Measurements from ENCODE around the gene KIF26B. TPM values are rescaled to one million over a fixed set of nuclear protein-coding genes. Genes with fewer than 3 reads are reported as not detected.

KIF26B gene
- total and polyA plus RNA-seq, 2 of the 4 experiments (the other 2 are of a cell fraction) = 0.53 to 0.54 TPM

- Histone ChIP-seq H3K4me1 (ENCODE audit: control insufficient read depth, insufficient read depth, low read length) (peaks cover 5% of the 10 kb centered on the region), H2BK120ac (ENCODE audit: low read depth, low read length) (no peak overlapping the region), H4K5ac (ENCODE audit: low read depth, low read length) (no peak overlapping the region), H2AK9ac (replicated peaks; ENCODE audit: low read depth, low read length, poor library complexity) (no peak overlapping the region), H2BK15ac (ENCODE audit: low read depth, low read length) (no peak overlapping the region), H2BK20ac (ENCODE audit: low read depth, low read length) (no peak overlapping the region), H3K9me1 (ENCODE audit: insufficient read depth, low read length) (no peaks in the 10 kb centered on the region; the same call in 1 of the 2 replicates), H4K20me1 (ENCODE audit: insufficient read depth, low read length) (no peaks in the 10 kb centered on the region), H4K8ac (ENCODE audit: low read depth in 2 of 2, low read length in 2 of 2) (no peak overlapping the region), H3K4ac (ENCODE audit: low read depth, low read length) (peak overlapping the region; percentile 34; the same call in 1 of the 2 replicates), H3K23ac (ENCODE audit: low read depth, low read length) (no peak overlapping the region), H3K27ac (ENCODE audit: insufficient read depth, low read length) (no peak overlapping the region), H2AFZ (replicated peaks; ENCODE audit: low read length, poor library complexity) (no peak overlapping the region), H3K9me3 (ENCODE audit: control insufficient read depth, insufficient read depth, low read length) (no peaks in the 10 kb centered on the region), H3K4me3 (ENCODE audit: insufficient read depth, low read depth, low read length) (no peak overlapping the region), H3K14ac (replicated peaks; ENCODE audit: low read depth, low read length) (0 out of 2 replicates have a peak overlapping the region, but pooled peaks have one; percentile 12), H2AK5ac (ENCODE audit: low read depth, low read length) (no peak overlapping the region), H3K36me3 (ENCODE audit: control insufficient read depth, insufficient read depth, low read length) (peaks cover 7% of the 10 kb centered on the region; the same call in 1 of the 2 replicates), H3K18ac (ENCODE audit: low read depth, low read length) (no peak overlapping the region), H3K79me1 (ENCODE audit: low read depth in 1 of 2, low read length in 2 of 2) (no peaks in the 10 kb centered on the region), H2BK5ac (ENCODE audit: low read depth, low read length, poor library complexity, severe bottlenecking) (no peak overlapping the region), H4K91ac (ENCODE audit: insufficient read depth, low read depth, low read length) (no peak overlapping the region), H3K4me2 (ENCODE audit: low read depth, low read length) (no peak overlapping the region), H3K56ac (ENCODE audit: extremely low read depth, insufficient read depth, low read length) (no peak overlapping the region), H3K27me3 (ENCODE audit: control insufficient read depth, insufficient read depth, low read length) (no peaks in the 10 kb centered on the region; the same call in 1 of the 2 replicates), H3K9ac (ENCODE audit: low read depth, low read length) (no peak overlapping the region)
- DNase-seq (no peak), ATAC-seq (ENCODE audit: low read depth) (no peak)
- WGBS, 2 experiments (ENCODE audit: extremely low coverage in 2 of 2, insufficient read length in 1 of 2) = 84% methylated on average over 3 of the region's 6 CpGs; no CpG with 5 or more reads in 1 of the 2 experiments
- intact Hi-C loops (cut with micrococcal nuclease) = no loop called here
- BruUV-seq (replicated peaks) = no TSS peak
- TF ChIP-seq MAZ (IDR thresholded peaks at IDR 0.05; ENCODE audit: borderline replicate concordance, low read depth, low read length) (no peak), NFE2L2 (IDR thresholded peaks at IDR 0.05; ENCODE audit: low read depth, low read length) (no peak), RCOR1 (IDR thresholded peaks at IDR 0.05; ENCODE audit: insufficient replicate concordance, low read length) (no peak), MXI1 (IDR thresholded peaks at IDR 0.05; ENCODE audit: borderline replicate concordance, low read depth, low read length) (no peak), MAFK (IDR thresholded peaks at IDR 0.05; ENCODE audit: low read depth, low read length) (no peak), CEBPB (IDR thresholded peaks at IDR 0.05; ENCODE audit: low read depth, low read length) (no peak), SMC3 (IDR thresholded peaks at IDR 0.05; ENCODE audit: low read depth, low read length) (no peak), RFX5 (IDR thresholded peaks at IDR 0.05; ENCODE audit: low read depth, low read length) (no peak), BHLHE40 (IDR thresholded peaks at IDR 0.05; ENCODE audit: low read depth, low read length) (no peak), ELK1 (IDR thresholded peaks at IDR 0.05; ENCODE audit: borderline replicate concordance, low read depth, low read length) (no peak), RAD21 (IDR thresholded peaks at IDR 0.05; ENCODE audit: low read length) (no peak), FOS (IDR thresholded peaks at IDR 0.05; ENCODE audit: low read depth, low read length) (no peak), CTCF (conservative IDR thresholded peaks at IDR 0.05; ENCODE audit: low read depth, low read length) (no peak), USF2 (IDR thresholded peaks at IDR 0.05; ENCODE audit: low read depth, low read length) (no peak)
- POLR2A ChIA-PET (ENCODE audit: unreplicated experiment) = no interaction called here
- dilution Hi-C loops (cut with HindIII; ENCODE audit: low sequenced_read_pairs, unreplicated experiment) = no loop called here
- CTCF ChIA-PET = interaction anchor here (0.5 to 1.2 kb wide), 2 partner anchors 13 to 257 kb away, joined by 3 to 4 read pairs; no protein-coding TSS in a partner anchor
- in situ Hi-C loops (cut with MboI; ENCODE audit: low sequenced_read_pairs) = no loop called here
Measured at GRCh38 chr1:245704341-245704740, 549.6 kb downstream of the KIF26B start.

Measured in IMR-90 (cell line).